HG03354 (cell line): Measurements from ENCODE around the gene NTM.

Source experiments
- ATAC-seq: cut with Tn5 transposase; IDR thresholded peaks from one replicate; pipeline ENCODE4 v1.9.1; 2021; ENCODE audit warnings: mild to moderate bottlenecking; ENCODE audit not compliant: unreplicated experiment, poor library complexity, severe bottlenecking

The NTM gene

GRCh38 chr11:131534611-131535010 lies 164.2 kb downstream of the NTM start:
- ATAC-seq: no peak

DNA sequence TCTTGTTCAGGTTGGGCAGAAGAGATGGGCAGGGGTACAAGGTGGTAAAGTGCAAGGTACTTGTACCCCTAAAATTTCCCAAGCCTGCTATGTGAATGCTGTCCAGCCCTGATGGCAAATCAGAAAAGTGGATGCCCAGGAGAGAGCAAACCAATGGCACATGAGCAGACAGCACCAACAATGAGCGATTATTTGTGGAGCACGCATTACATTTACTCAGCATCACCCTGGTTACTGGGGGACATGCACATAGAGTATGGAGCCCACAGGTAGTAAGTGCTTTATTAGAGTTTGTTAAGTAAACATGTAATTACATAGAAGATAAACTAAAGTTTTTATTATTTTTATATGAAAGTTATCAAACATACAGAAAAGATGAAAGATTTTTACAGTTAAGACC lies 165.7 kb downstream of the NTM start:
- ATAC-seq: no peak

GRCh38 chr11:131537196-131537595 lies 166.8 kb downstream of the NTM start:
- ATAC-seq: no peak

GRCh38 chr11:131537748-131538147 lies 167.3 kb downstream of the NTM start:
- no peak for ATAC-seq

GRCh38 chr11:131538322-131538721 lies 167.9 kb downstream of the NTM start:
- ATAC-seq: no peak

DNA sequence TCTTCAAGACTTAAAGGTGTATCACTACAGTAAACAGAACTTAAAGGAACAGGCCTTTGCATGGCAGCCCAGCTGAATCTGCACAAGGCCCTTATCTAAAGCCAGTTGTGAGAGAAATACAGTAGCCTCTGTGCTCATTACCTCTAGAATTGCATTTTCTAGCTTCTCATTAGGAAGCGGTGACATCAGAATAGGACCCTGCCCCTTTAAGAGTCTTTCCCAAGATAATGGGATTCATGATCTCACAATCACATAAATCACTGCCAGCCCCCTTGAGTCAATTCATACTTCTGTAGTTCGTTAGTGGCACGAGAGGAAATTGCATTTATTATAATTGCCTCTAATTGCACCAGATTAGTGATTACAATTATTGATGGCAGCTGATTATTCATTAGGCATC lies 170.3 kb downstream of the NTM start:
- ATAC-seq: no peak

- no peak for ATAC-seq
Measured at GRCh38 chr11:131543389-131544025, 173.1 kb downstream of the NTM start.

DNA sequence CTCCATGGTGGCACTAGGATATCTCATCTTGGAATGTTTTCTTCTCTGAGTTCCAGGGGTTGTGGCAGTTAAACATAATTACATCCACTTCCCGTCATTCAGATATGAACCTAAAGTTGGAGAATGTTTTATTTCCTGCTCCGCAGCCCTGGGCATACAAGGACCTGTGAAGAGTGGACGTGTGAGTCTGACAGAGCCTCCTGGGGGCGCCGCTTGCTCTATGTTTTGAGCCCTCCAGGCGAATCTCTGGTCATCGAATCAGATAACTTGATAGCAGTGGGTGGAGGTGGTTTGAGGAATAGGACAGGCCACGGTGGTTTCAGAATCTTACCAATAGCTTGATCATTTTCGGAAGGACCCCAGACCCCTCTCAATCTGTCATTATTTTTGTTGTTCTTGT lies 174.2 kb downstream of the NTM start:
- ATAC-seq: no peak

DNA sequence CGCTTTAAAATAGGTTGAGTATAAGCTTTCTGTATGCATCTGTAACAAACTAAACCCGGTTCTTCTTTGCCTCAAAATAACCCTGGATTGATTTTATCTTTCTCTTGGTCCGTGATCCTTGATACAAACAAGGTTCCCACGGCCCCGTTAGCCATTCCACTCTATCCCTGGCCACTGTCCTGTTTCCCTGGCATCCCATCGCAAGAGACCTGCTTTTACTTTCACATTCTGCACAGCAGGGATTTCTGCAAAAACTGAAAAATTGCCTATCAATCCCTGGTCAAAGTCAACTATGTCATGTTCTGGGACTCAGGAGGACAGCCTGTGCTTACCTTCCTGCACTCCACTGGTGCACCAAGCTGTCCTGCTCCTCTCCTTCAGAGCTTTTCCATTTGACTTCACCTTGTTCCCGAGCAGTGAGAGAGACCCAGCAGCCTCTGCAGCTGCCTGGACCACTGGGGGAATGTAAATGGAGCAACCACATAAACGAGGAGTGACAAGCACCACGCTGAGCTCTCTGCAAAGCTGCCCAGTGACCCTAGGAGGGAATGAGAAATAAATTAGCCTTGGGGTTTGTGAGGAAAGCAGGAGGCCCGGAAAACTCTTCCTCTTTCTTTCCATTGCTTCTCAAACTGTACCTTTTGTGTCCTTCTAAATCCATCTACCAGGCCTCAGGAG lies 175.9 kb downstream of the NTM start:
- no peak for ATAC-seq

GRCh38 chr11:131549099-131549498 lies 178.7 kb downstream of the NTM start:
- no peak for ATAC-seq

DNA sequence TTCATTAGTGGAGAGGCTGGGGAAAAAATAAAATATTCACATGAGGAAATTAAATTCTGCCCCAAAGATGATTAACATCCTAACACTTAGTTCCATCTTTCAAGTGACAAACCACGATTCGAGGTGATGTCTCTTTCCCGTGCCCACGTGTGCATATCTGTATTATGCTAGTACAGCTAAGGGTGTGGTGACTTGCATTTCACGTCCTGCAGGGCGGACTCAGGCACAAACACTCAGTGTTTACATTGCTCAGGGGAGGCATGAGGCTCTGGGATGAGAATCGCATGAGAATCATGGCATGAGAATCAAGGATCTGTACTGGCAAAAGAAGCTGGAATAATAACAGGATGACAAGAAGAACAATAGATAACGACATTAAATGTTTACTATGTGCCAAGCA lies 179.4 kb downstream of the NTM start:
- ATAC-seq: no peak

DNA sequence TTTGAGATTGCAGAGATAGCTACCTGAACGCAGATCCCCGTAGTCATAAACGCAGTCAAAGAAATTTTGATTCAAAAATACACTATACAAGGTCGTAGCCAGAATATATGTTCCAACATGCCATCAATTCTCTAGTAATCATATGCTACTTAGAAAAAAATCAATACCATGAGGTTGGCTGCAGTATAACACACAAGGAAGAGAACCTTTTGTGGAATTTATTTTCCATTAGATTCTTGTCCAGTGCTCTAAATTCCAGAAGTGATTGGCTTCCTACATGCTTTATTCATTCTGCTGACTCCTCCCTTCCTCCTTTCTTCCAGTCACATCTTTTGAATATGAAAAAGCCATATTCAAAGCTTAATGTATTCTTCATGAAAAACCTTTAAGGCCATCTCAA lies 189.9 kb downstream of the NTM start:
- ATAC-seq: no peak

DNA sequence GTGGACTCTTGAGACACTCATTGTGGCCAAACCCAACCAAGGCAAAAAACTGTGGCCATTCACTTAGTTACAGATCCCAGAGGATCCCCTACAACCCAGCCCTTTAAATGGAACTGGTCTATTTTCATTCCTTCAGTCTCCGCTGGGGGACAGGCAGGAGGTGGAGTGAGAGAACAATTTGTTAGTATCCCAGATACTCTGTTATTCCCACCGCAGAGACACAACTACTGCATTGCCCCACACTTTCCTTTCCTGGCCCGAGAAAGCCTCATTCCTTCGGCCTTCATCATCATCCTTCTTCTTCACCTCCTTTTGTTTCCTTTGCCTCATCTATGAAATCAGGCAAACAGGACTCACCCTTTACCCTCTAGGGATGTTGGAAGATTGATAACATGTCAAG lies 191.1 kb downstream of the NTM start:
- no peak for ATAC-seq

DNA sequence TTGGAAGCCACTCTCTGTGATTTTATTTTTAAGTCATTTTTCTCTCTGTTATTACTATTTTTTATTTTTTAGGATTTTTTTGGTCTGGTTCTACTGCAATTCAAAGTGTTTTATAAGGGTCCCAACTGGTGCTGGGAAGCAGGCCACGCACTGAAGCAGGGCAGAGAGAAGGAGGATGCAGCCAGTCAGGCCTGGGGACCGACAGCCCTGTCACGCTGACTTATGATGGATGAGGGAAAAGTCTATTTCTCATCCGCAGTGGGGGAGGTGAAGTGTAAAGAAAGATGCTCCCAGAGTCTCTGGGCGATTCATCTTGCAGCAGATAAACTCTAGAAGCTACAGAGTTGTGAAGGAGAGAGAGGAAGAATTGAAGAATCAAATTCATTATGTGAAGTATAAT lies 191.6 kb downstream of the NTM start:
- ATAC-seq: no peak

DNA sequence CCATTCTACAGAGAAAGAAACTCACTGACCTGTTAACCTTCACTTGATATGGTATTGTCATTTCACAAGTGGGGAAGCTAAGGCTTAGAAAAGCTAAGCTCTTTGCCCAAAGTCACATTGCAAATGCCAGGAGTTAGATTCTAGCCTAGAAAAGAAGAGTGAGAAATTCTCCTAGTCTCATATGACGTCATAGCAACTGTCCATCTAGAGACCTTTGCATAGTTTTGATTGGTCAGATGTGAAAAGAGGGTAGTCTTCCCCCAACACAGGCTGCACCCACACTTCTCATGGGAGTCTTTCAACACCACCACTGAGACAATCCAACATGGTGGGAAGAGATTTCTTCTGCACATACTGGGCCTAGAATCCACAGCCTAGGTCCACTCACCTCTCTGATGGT lies 197.9 kb downstream of the NTM start:
- ATAC-seq: no peak

DNA sequence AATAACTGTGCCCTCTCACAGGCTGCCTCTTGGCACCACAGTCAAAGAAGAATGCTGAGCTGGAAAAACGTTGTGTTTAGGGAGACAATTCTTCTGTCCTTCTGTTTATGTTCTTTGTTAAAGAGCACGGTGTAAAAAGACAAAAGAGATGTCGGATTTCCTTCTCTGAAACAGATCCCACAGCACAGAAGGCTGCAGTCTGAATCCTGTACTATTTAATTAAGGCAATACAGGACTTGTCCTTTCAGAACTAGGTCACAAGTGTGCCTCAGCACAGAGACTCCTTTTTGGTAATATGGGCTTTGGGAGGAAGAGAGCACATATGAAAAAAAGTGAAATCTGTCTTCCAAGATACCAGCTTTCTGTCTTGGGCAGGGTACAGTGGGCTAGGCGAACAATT lies 201.2 kb downstream of the NTM start:
- ATAC-seq: no peak

DNA sequence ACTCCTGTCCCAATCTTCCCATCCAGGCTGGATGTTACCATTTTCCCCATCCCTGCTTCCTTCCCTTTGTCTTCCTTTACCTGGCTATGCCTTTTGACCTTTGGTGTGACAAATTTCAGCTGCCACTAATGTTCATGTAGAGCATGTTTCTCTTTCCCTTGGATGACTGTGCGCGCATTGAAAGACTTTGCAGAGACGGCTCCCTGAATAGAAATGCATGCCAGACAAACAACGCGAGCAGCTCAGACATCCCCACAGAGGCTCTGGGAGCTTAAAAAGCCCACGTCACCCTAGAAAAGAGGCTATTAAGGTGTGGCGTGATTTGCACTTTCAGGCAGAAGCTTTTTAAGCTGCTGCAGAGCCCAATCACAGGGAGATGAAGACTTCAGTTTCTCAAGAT lies 202.0 kb downstream of the NTM start:
- no peak for ATAC-seq

DNA sequence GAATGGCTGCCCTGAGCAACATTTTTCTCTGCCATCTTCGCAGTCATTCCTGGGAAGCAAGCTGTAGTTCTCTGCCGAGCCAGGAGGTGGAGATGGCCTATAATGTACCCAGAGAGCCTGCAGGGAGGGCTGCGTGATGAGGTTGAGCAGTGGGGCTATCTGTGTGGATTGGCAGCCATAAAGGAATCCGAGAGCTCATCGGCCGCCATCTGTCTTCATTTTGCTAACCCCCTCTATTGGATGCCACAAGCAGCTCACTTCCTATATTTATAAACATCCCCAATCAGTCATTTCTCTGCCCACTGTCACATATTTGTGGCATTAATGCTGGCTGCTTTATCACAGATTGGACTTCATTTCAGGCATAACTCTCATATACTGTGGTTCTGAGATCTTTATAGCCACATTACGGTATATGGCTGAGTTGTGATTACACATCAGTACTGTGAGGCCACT lies 209.5 kb downstream of the NTM start:
- ATAC-seq: peak; percentile 87

- no peak for ATAC-seq
Measured at GRCh38 chr11:131580476-131580875, 210.1 kb downstream of the NTM start.

DNA sequence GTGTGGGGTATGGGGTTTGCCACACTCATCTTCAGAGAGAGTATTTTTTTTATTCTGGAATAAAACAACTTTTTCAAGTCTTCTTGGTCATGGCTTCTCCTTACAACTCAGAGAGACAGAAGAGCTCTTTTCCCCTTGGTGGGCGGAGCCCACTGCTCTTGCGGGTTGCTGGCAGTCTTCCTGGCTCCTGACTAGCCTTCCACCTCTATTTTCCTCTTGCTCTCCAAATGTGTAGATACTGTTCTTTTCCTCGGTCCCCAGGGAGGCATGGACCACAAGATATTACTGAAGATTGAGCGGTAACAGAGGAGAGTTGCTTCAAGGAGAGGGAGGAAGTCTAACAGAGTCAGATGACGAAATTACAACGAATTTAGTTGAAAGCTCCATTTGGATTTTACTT lies 210.6 kb downstream of the NTM start:
- ATAC-seq: no peak

GRCh38 chr11:131582021-131582525 lies 211.7 kb downstream of the NTM start:
- ATAC-seq: no peak

GRCh38 chr11:131583421-131583820 lies 213.0 kb downstream of the NTM start:
- no peak for ATAC-seq
